Caco-2 (cell line): Measurements from ENCODE around the gene ZSWIM9. TPM values are rescaled to one million over a fixed set of nuclear protein-coding genes. Genes with fewer than 3 reads are reported as not detected.
"Not testable (repeated sequence)": the region's sequence is repeated elsewhere in the genome, so short reads cannot be mapped to it uniquely, and the experiment has no call there.

Source experiments
- BruUV-seq: library from RNA; stranded (reverse); fragments of 400-500 nt; replicated peaks from 2 replicates; lab custom pipeline; 2021; lab: Mats Ljungman, UMichigan
- CTCF ChIA-PET: fragments of 300-600 bp; sonication (Branson Sonifier 250); formaldehyde crosslinking; loops from one replicate; lab custom pipeline; 2022; ENCODE audit warnings: antibody characterized with exemption; lab: Charles Lee
- POLR2A ChIA-PET: fragments of 300-600 bp; sonication (Branson Sonifier 250); formaldehyde crosslinking; loops from one replicate; lab custom pipeline; 2022; ENCODE audit warnings: antibody characterized with exemption; lab: Charles Lee
- DNase-seq, 2 experiments: peaks; one replicate each; pipeline versions ENCODE4 v3.0.0 to v3.0.0-alpha.2; 2020 to 2022
- H3K27me3 ChIP-seq: replicated peaks from 2 replicates; pipeline ENCODE4 v1.6.0; 2011; ENCODE audit warnings: low read length; ENCODE audit not compliant: control insufficient read depth, insufficient read depth
- H3K36me3 ChIP-seq: 2 replicates; pipeline ENCODE4 v1.5.1; 2011; ENCODE audit warnings: low read length; ENCODE audit not compliant: control insufficient read depth, insufficient read depth
- H3K4me1 ChIP-seq: fragments of 250-450 bp; sonication (Bioruptor Pico); 2 replicates; pipeline ENCODE4 v1.5.1; 2020; ENCODE audit warnings: mild to moderate bottlenecking
- H3K4me3 ChIP-seq: 2 replicates; pipeline ENCODE4 v1.5.1; 2011; ENCODE audit warnings: low read depth, mild to moderate bottlenecking, control low read depth, low read length
- H3K9me3 ChIP-seq: fragments of 250-450 bp; sonication (Bioruptor Pico); 2 replicates; pipeline ENCODE4 v1.5.1; 2020; ENCODE audit warnings: mild to moderate bottlenecking, moderate library complexity
- H3K27ac Mint-ChIP-seq: one replicate; pipeline ENCODE4 v1.8.0; 2022; ENCODE audit warnings: mixed read lengths; ENCODE audit not compliant: unreplicated experiment
- H3K27me3 Mint-ChIP-seq: one replicate; pipeline ENCODE4 v1.8.0; 2022; ENCODE audit warnings: mixed read lengths; ENCODE audit not compliant: insufficient read depth, unreplicated experiment
- H3K36me3 Mint-ChIP-seq: one replicate; pipeline ENCODE4 v1.8.0; 2022; ENCODE audit warnings: mild to moderate bottlenecking, mixed read lengths; ENCODE audit not compliant: insufficient read depth, unreplicated experiment
- H3K4me1 Mint-ChIP-seq: one replicate; pipeline ENCODE4 v1.8.0; 2022; ENCODE audit warnings: low read depth, mixed read lengths; ENCODE audit not compliant: unreplicated experiment
- H3K4me3 Mint-ChIP-seq: one replicate; pipeline ENCODE4 v1.8.0; 2022; ENCODE audit warnings: mild to moderate bottlenecking, moderate library complexity, mixed read lengths; ENCODE audit not compliant: unreplicated experiment
- H3K9me3 Mint-ChIP-seq: one replicate; pipeline ENCODE4 v1.8.0; 2022; ENCODE audit warnings: mixed read lengths; ENCODE audit not compliant: unreplicated experiment
- intact Hi-C: fragments of 100-400 bp; cut with micrococcal nuclease; formaldehyde crosslinking; loops from one replicate; pipeline ENCODE4 v1.10.0; 2022; ENCODE audit not compliant: unreplicated experiment
- total RNA-seq: library from RNA; stranded (reverse); gene quantifications from 2 replicates; pipeline ENCODE4 v1.2.3, GENCODE V29; 2022
- TF ChIP-seq, protein P1 (sequence below), 2 experiments: fragments of 200-600 bp in 1 of 2; IDR thresholded peaks; 1 replicate in 1 of 2; 2 replicates in 1 of 2; pipeline versions ENCODE4 v1.5.1 to v1.8.0; 2011 to 2022; ENCODE audit warnings: antibody characterized with exemption in 1 of 2, control low read depth in 1 of 2, inconsistent platforms in 1 of 2, low read depth in 1 of 2, low read length in 1 of 2, mild to moderate bottlenecking in 1 of 2, moderate library complexity in 1 of 2; ENCODE audit not compliant: insufficient read depth in 1 of 2, severe bottlenecking in 1 of 2, unreplicated experiment in 1 of 2

Gene ZSWIM9
- total RNA-seq, 1 experiment from 2014 or later = 4.9 TPM

GRCh38 chr19:48213959-48214358, 43.5 kb downstream of the ZSWIM9 start:
- Mint-ChIP-seq H3K36me3 (no peaks in the 10 kb centered on the region), H3K9me3 (no peaks in the 10 kb centered on the region), H3K27me3 (no peaks in the 10 kb centered on the region), H3K4me1 (no peaks in the 10 kb centered on the region), H3K27ac (no peak overlapping the region), H3K4me3 (no peak overlapping the region)
- H3K9me3 ChIP-seq = no peaks in the 10 kb centered on the region
- no TSS peak for BruUV-seq
- DNase-seq = no peak
- no peaks in the 10 kb centered on the region for H3K36me3 ChIP-seq
- no peak overlapping the region for H3K4me3 ChIP-seq
- H3K27me3 ChIP-seq = no peaks in the 10 kb centered on the region
- no peaks in the 10 kb centered on the region for H3K4me1 ChIP-seq
- ChIA-PET POLR2A (no interaction called here), CTCF (interaction anchor here (0.6 kb wide), 1 partner anchor 119 kb away, joined by 4 read pairs; no protein-coding TSS in a partner anchor)
- intact Hi-C loops = no loop called here
- TF ChIP-seq, protein P1, sequence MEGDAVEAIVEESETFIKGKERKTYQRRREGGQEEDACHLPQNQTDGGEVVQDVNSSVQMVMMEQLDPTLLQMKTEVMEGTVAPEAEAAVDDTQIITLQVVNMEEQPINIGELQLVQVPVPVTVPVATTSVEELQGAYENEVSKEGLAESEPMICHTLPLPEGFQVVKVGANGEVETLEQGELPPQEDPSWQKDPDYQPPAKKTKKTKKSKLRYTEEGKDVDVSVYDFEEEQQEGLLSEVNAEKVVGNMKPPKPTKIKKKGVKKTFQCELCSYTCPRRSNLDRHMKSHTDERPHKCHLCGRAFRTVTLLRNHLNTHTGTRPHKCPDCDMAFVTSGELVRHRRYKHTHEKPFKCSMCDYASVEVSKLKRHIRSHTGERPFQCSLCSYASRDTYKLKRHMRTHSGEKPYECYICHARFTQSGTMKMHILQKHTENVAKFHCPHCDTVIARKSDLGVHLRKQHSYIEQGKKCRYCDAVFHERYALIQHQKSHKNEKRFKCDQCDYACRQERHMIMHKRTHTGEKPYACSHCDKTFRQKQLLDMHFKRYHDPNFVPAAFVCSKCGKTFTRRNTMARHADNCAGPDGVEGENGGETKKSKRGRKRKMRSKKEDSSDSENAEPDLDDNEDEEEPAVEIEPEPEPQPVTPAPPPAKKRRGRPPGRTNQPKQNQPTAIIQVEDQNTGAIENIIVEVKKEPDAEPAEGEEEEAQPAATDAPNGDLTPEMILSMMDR (IDR thresholded peaks at IDR 0.05; ENCODE audit: insufficient read depth in 1 of 2, low read depth in 1 of 2, low read length in 1 of 2, severe bottlenecking in 1 of 2, unreplicated experiment in 1 of 2) = no peak

- no peak for DNase-seq
- no peaks in the 10 kb centered on the region for H3K27me3 Mint-ChIP-seq
- Histone ChIP-seq H3K36me3 (no peaks in the 10 kb centered on the region), H3K4me3 (no peak overlapping the region), H3K9me3 (no peaks in the 10 kb centered on the region), H3K4me1 (no peaks in the 10 kb centered on the region), H3K27me3 (no peaks in the 10 kb centered on the region)
- CTCF ChIA-PET = no interaction called here
- intact Hi-C loops = no loop called here
- TF ChIP-seq, protein P1 (IDR thresholded peaks at IDR 0.05; ENCODE audit: insufficient read depth in 1 of 2, low read depth in 1 of 2, low read length in 1 of 2, severe bottlenecking in 1 of 2, unreplicated experiment in 1 of 2) = no peak
- no peaks in the 10 kb centered on the region for H3K36me3 Mint-ChIP-seq
- H3K27ac Mint-ChIP-seq = no peak overlapping the region
- no peaks in the 10 kb centered on the region for H3K4me1 Mint-ChIP-seq
- no TSS peak for BruUV-seq
- H3K9me3 Mint-ChIP-seq = no peaks in the 10 kb centered on the region
- no peak overlapping the region for H3K4me3 Mint-ChIP-seq
- POLR2A ChIA-PET = interaction anchor here (1.0 kb wide), 1 partner anchor 13 kb away, joined by 3 read pairs; no protein-coding TSS in a partner anchor
Observed at GRCh38 chr19:48216933-48217332, 46.5 kb downstream of the ZSWIM9 start.

DNA sequence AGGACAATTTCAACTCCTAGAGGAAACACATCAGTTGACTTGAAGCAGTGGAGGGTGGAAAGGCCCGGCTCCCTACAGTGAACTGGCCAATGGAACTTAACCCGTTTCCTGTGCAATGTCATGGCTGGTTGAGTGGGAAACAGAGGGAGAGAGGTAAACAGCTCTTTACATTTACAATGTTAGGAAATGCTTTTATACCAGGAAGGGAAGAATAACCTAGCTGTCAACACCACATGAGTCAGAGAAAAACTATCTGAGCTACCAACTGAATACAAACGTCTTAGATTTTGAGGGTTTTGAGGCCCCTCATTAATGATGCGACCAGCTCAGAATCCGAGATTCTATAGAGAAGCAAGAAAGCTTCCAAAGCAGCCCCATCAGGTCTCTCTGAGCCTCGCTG, 48.5 kb downstream of the ZSWIM9 start:
- H3K36me3 Mint-ChIP-seq = no peaks in the 10 kb centered on the region
- DNase-seq = no peak
- no peak overlapping the region for H3K4me3 ChIP-seq
- H3K4me1 Mint-ChIP-seq = no peaks in the 10 kb centered on the region
- TF ChIP-seq, protein P1 (IDR thresholded peaks at IDR 0.05; ENCODE audit: insufficient read depth in 1 of 2, low read depth in 1 of 2, low read length in 1 of 2, severe bottlenecking in 1 of 2, unreplicated experiment in 1 of 2) = no peak
- BruUV-seq = no TSS peak
- no peaks in the 10 kb centered on the region for H3K4me1 ChIP-seq
- ChIA-PET POLR2A (no interaction called here), CTCF (interaction anchor here (1.0 kb wide), 1 partner anchor 15 kb away, joined by 3 read pairs; no protein-coding TSS in a partner anchor)
- no peak overlapping the region for H3K27ac Mint-ChIP-seq
- H3K36me3 ChIP-seq = no peaks in the 10 kb centered on the region
- intact Hi-C loops = no loop called here
- H3K9me3 ChIP-seq = no peaks in the 10 kb centered on the region
- no peaks in the 10 kb centered on the region for H3K9me3 Mint-ChIP-seq
- H3K27me3 ChIP-seq = no peaks in the 10 kb centered on the region
- H3K4me3 Mint-ChIP-seq = no peak overlapping the region
- no peaks in the 10 kb centered on the region for H3K27me3 Mint-ChIP-seq

GRCh38 chr19:48220784-48221183, 50.3 kb downstream of the ZSWIM9 start:
- H3K36me3 Mint-ChIP-seq, H3K4me1 Mint-ChIP-seq, POLR2A ChIA-PET, intact Hi-C loops, DNase-seq, H3K9me3 ChIP-seq, H3K4me3 Mint-ChIP-seq, BruUV-seq, H3K36me3 ChIP-seq, H3K27ac Mint-ChIP-seq, H3K4me1 ChIP-seq, H3K9me3 Mint-ChIP-seq, H3K4me3 ChIP-seq, CTCF ChIA-PET, H3K27me3 ChIP-seq, H3K27me3 Mint-ChIP-seq: not testable (repeated sequence)
